GM12875 (cell line): Measurements from ENCODE around the gene TCF7L2.

Source experiments
- H3K4me3 ChIP-seq: one replicate; pipeline ENCODE4 v1.5.1; 2011; ENCODE audit warnings: low read depth, low read length, control low read depth
- CTCF ChIP-seq: IDR thresholded peaks from 2 replicates; pipeline ENCODE4 v1.5.1; 2011; ENCODE audit warnings: low read depth, mild to moderate bottlenecking, control low read depth, inconsistent platforms, low read length, moderate library complexity, borderline replicate concordance; ENCODE audit not compliant: insufficient read depth

The TCF7L2 gene

GRCh38 chr10:113037218-113037617, 87.2 kb downstream of the TCF7L2 start:
- no peak for TF ChIP-seq CTCF
- H3K4me3 ChIP-seq = no peak overlapping the region

- TF ChIP-seq CTCF = no peak
- H3K4me3 ChIP-seq = no peak overlapping the region
These were observed 88.1 kb downstream of the TCF7L2 start for GRCh38 chr10:113038183-113038582.

- no peak overlapping the region for H3K4me3 ChIP-seq
- no peak for TF ChIP-seq CTCF
These were observed 88.9 kb downstream of the TCF7L2 start for GRCh38 chr10:113038985-113039384.

- no peak overlapping the region for H3K4me3 ChIP-seq
- TF ChIP-seq CTCF = no peak
These were observed 91.3 kb downstream of the TCF7L2 start for GRCh38 chr10:113041324-113041723.

- no peak for TF ChIP-seq CTCF
- H3K4me3 ChIP-seq = no peak overlapping the region
These were observed 92.0 kb downstream of the TCF7L2 start for GRCh38 chr10:113041841-113042750.

- TF ChIP-seq CTCF = no peak
These were observed 92.8 kb downstream of the TCF7L2 start for GRCh38 chr10:113042868-113043267.

GRCh38 chr10:113044016-113044755, 94.1 kb downstream of the TCF7L2 start:
- H3K4me3 ChIP-seq = no peak overlapping the region
- TF ChIP-seq CTCF = no peak

More at GRCh38 chr10:113042868-113043267, 92.8 kb downstream of the TCF7L2 start:
- H3K4me3 ChIP-seq = no peak overlapping the region
